ENCODE results near the gene DNMBP. TPM values are rescaled to one million over a fixed set of nuclear protein-coding genes. Genes with fewer than 3 reads are reported as not detected.
"Not testable (repeated sequence)": the region's sequence is repeated elsewhere in the genome, so short reads cannot be mapped to it uniquely, and the experiment has no call there.

Gene DNMBP
- total RNA-seq, 1 experiment from 2014 or later, result 8.5 TPM

DNA sequence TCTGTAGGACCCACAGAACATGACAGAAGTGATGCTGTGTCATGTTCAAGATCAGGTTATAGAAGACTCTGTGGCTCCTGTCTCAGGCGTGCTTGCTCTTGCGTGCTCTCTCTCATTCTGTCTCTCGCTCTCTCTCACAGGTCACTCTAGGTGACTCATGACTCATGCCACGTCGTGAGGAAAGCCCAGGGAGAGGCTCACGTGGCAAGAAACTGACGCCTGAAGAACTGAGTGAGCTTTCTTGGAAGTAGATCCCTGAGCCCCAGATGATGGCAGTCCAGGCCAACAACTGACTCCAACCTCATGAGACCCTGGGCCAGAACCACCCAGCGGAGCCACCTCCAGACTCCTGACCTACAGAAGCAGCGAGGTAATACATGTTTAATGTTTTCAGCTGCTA lies 103.3 kb downstream of the DNMBP start:
- Histone ChIP-seq H3K27me3 (ENCODE audit: control insufficient read depth, insufficient read depth, low read length) (no peaks in the 10 kb centered on the region), H3K36me3 (replicated peaks; ENCODE audit: control insufficient read depth, insufficient read depth, low read length) (peaks cover 52% of the 10 kb centered on the region), H3K4me3 (ENCODE audit: insufficient read depth, low read depth, low read length) (no peak overlapping the region)
- DNase-seq, result no peak

DNA sequence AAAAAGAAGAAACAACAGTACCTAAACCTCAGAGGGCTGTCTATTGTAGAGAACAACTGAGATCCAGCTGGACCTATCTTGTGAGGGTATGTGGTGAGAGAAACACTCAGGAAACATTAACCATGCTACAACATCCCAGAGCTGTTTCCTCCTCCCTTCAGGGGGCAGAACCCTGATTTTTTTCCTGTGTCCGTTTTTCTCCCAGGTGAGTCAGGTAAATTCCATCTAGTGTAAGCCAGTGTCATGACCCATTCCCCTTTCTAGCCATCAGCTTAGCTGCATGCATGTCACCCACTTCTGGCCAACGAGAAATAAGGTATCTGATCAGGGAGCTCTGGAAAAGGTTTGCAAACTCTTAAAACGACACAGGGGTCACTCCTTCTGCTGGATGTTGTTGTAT lies 103.8 kb downstream of the DNMBP start:
- Histone ChIP-seq H3K27me3 (ENCODE audit: control insufficient read depth, insufficient read depth, low read length) (no peaks in the 10 kb centered on the region), H3K36me3 (replicated peaks; ENCODE audit: control insufficient read depth, insufficient read depth, low read length) (peaks cover 54% of the 10 kb centered on the region), H3K4me3 (ENCODE audit: insufficient read depth, low read depth, low read length) (no peak overlapping the region)
- DNase-seq, result no peak

- Histone ChIP-seq H3K27me3 (ENCODE audit: control insufficient read depth, insufficient read depth, low read length) (no peaks in the 10 kb centered on the region), H3K36me3 (replicated peaks; ENCODE audit: control insufficient read depth, insufficient read depth, low read length) (peaks cover 50% of the 10 kb centered on the region)
- no peak for DNase-seq
Observed at GRCh38 chr10:99895867-99896266, 113.9 kb downstream of the DNMBP start.

GRCh38 chr10:99895066-99895465 lies 114.7 kb downstream of the DNMBP start:
- not testable (repeated sequence) for H3K4me3 ChIP-seq (ENCODE audit: insufficient read depth, low read depth, low read length); H3K27me3 ChIP-seq (ENCODE audit: control insufficient read depth, insufficient read depth, low read length); DNase-seq
- peaks cover 51% of the 10 kb centered on the region for H3K36me3 ChIP-seq (replicated peaks; ENCODE audit: control insufficient read depth, insufficient read depth, low read length)

More at GRCh38 chr10:99895867-99896266, 113.9 kb downstream of the DNMBP start:
- no peak overlapping the region for H3K4me3 ChIP-seq (ENCODE audit: insufficient read depth, low read depth, low read length)

DNA sequence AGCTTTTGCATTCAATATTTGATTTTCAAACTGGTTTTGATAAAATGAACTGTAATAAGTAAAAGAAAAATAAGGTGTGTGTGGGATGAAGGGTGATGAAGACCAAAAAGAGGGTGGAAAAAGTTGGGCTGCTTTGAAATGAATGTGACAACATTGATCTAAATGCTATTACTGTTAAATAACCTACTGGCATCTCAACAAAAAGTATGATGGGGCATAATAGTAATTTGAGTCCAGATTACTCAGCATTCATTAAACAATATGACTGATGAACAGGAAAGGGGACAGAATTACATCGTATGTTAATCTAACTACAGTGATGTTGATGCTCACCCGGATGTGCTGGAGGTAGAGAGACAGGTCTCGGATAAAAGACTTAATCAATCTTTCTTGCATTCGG lies 115.1 kb downstream of the DNMBP start:
- no peaks in the 10 kb centered on the region for H3K27me3 ChIP-seq (ENCODE audit: control insufficient read depth, insufficient read depth, low read length)
- peaks cover 53% of the 10 kb centered on the region for H3K36me3 ChIP-seq (replicated peaks; ENCODE audit: control insufficient read depth, insufficient read depth, low read length)
- DNase-seq, result no peak
- H3K4me3 ChIP-seq (ENCODE audit: insufficient read depth, low read depth, low read length), result no peak overlapping the region

DNA sequence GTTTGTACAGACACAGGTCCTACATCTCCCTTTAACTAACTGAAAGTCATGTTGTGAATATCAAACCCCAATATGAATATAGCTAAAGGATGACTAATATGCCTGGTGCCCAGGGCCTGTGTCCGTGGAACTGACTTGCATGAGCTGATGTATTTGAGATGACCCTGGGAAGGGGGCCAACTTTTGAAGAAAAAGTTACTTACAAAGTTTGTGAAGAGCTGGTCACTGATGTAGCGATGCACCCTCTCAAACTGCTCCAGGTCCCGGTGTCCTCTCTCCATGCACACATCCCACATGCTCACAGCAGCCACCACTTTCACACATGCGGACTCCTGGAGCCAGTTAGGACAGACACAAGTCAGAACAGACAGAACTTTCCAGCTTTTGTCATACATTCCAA lies 121.1 kb downstream of the DNMBP start:
- Histone ChIP-seq H3K36me3 (replicated peaks; ENCODE audit: control insufficient read depth, insufficient read depth, low read length) (peaks cover 44% of the 10 kb centered on the region), H3K4me3 (ENCODE audit: insufficient read depth, low read depth, low read length) (no peak overlapping the region), H3K27me3 (ENCODE audit: control insufficient read depth, insufficient read depth, low read length) (no peaks in the 10 kb centered on the region)
- DNase-seq, result no peak

DNA sequence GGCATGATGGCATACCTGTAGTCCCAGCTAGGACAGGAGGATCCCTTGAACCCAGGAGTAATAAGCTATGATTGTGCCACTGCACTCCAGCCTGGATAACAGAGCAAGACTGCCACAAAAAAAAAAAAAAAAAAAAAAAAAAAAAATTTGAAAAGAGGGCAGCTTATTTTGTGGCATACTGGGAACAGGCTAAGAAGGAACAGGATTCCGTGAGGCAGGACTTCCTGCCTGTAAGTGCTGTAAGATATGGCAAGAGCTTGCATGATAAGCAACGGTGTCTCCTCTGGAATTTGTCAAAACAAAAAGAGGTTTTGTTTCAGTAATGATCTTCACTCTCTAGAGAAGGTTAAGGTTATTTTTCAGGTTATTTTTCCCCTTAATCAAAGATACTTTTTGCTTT lies 126.2 kb downstream of the DNMBP start:
- H3K36me3 ChIP-seq (replicated peaks; ENCODE audit: control insufficient read depth, insufficient read depth, low read length), result peaks cover 60% of the 10 kb centered on the region
- H3K4me3 ChIP-seq (ENCODE audit: insufficient read depth, low read depth, low read length), result no peak overlapping the region

DNA sequence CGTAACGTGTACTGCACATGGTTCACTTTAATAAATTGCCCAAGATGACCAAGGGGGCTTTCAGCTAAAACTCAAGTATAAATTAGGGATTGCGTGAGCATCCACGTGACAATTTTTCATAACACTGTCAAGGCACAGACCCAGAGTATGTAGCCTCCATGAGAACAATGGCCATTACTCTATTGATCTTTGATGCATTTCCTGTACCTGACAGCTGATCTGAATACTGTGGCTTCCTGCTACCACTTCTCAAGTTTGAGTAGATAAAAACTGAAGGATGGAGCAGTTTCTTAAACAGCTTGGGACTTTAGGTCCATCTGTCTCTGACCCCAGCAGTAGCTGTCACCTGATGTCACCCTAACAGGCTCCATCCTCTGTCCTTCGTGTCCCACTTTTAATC lies 128.4 kb downstream of the DNMBP start:
- peak; percentile 2 for DNase-seq
- Histone ChIP-seq H3K27me3 (ENCODE audit: control insufficient read depth, insufficient read depth, low read length) (no peaks in the 10 kb centered on the region), H3K36me3 (replicated peaks; ENCODE audit: control insufficient read depth, insufficient read depth, low read length) (peaks cover 70% of the 10 kb centered on the region)

More for the DNA sequence above, 126.2 kb downstream of the DNMBP start:
- no peaks in the 10 kb centered on the region for H3K27me3 ChIP-seq (ENCODE audit: control insufficient read depth, insufficient read depth, low read length)
- no peak for DNase-seq

DNA sequence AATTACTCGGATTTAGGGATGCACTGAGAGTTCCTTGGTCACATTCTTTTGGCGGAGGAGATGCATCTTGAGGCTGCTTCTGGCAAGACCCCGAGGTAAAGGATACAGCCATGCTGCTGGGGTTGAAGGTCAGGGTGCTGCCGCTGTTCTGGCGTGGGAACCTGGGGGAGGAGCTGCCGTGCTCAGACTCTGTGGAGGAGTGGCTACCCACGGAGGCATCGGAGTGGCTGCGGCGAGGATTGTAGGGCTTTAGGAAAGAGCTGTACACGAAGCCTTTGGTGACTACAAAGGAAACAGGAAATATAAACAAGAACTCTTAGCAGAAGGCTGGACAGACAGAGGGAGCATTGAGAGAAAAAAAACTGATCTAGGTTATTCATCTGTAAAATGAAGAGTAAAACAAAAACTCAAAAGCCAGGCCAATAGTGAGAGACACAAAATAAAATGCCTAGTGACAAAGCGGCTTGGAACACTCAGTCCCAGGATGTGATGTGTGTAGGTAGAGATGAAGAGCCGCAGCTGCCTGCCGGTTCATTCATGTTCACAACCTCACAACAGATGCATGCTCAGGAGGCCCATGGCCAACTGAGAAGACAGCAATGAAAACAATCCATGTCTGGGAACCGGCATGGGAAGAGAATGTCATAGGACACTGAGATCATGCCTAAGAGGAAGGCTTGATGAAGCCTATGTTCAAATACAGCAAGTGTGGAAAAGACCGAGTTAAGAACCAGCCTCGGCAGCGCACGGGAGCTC lies 129.5 kb downstream of the DNMBP start:
- Histone ChIP-seq H3K36me3 (replicated peaks; ENCODE audit: control insufficient read depth, insufficient read depth, low read length) (peaks cover 65% of the 10 kb centered on the region), H3K4me3 (ENCODE audit: insufficient read depth, low read depth, low read length) (no peak overlapping the region), H3K27me3 (ENCODE audit: control insufficient read depth, insufficient read depth, low read length) (no peaks in the 10 kb centered on the region)
- DNase-seq, result peak; percentile 10

More for the DNA sequence above, 128.4 kb downstream of the DNMBP start:
- no peak overlapping the region for H3K4me3 ChIP-seq (ENCODE audit: insufficient read depth, low read depth, low read length)

DNA sequence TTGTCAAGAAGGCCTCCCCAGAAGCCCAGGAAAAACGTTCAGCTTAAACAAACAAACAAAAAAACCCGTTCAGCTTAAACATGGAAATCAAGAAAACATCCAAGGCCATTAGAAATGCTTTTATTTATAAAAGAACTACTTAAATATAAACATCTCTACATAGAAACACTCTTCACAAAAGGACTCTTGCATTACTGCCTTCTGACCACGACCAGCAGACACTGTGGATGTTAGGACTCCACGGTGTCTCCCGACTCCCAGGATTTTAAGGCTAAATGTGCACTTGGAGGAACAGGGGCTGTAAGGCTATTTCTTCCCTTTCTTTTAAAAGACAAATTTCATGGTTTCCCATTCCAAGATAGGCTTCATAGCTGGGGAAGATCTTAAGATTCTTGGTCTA lies 134.3 kb downstream of the DNMBP start:
- no peaks in the 10 kb centered on the region for H3K27me3 ChIP-seq (ENCODE audit: control insufficient read depth, insufficient read depth, low read length)
- no peak overlapping the region for H3K4me3 ChIP-seq (ENCODE audit: insufficient read depth, low read depth, low read length)
- no peak for DNase-seq
- peaks cover 36% of the 10 kb centered on the region for H3K36me3 ChIP-seq (replicated peaks; ENCODE audit: control insufficient read depth, insufficient read depth, low read length)

DNA sequence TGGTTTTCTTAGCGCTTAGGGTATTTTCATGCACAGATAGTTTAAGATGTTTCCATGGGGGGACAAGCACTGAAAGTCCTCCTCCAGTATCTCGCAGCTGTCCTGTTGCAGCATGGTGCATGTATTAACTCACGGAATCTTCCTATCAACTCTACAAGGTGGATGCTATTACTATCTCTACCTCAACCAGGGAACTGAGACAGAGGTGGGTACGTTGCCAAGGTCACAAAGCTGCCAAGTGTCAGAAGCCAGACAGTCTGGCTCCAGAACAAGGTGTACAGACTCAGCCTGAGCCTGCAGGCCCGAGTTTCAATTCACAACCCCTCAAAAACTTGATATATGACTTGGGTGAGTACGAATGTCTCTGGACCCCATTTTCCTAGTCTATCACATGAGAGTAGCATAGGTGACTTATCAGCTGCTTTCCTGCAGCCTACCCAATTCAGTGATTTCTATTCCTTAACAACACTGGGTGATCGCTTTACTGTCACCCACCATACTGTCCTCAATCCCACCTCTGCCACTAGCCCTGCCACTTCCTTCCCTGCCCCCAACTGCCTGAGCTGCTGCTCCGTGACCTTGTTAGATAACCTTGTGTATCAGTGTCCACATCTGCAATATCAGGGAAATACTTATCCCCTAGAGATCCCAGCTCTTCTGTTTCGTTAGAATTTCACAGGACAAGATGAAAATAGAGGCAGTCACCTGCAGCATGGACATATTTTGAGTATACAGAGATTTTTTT lies 135.2 kb downstream of the DNMBP start:
- H3K4me3 ChIP-seq (ENCODE audit: insufficient read depth, low read depth, low read length), result no peak overlapping the region
- no peak for DNase-seq
- H3K27me3 ChIP-seq (ENCODE audit: control insufficient read depth, insufficient read depth, low read length), result no peaks in the 10 kb centered on the region
- peaks cover 28% of the 10 kb centered on the region for H3K36me3 ChIP-seq (replicated peaks; ENCODE audit: control insufficient read depth, insufficient read depth, low read length)

GRCh38 chr10:99873846-99874245 lies 135.9 kb downstream of the DNMBP start:
- no peak for DNase-seq
- H3K4me3 ChIP-seq (ENCODE audit: insufficient read depth, low read depth, low read length), result no peak overlapping the region
- H3K36me3 ChIP-seq (replicated peaks; ENCODE audit: control insufficient read depth, insufficient read depth, low read length), result peaks cover 23% of the 10 kb centered on the region
- H3K27me3 ChIP-seq (ENCODE audit: control insufficient read depth, insufficient read depth, low read length), result no peaks in the 10 kb centered on the region

- no peak overlapping the region for H3K4me3 ChIP-seq (ENCODE audit: insufficient read depth, low read depth, low read length)
- DNase-seq, result peak; percentile 4
- peaks cover 13% of the 10 kb centered on the region for H3K36me3 ChIP-seq (replicated peaks; ENCODE audit: control insufficient read depth, insufficient read depth, low read length)
- no peaks in the 10 kb centered on the region for H3K27me3 ChIP-seq (ENCODE audit: control insufficient read depth, insufficient read depth, low read length)
Observed at GRCh38 chr10:99872367-99873162, 137.2 kb downstream of the DNMBP start.

DNA sequence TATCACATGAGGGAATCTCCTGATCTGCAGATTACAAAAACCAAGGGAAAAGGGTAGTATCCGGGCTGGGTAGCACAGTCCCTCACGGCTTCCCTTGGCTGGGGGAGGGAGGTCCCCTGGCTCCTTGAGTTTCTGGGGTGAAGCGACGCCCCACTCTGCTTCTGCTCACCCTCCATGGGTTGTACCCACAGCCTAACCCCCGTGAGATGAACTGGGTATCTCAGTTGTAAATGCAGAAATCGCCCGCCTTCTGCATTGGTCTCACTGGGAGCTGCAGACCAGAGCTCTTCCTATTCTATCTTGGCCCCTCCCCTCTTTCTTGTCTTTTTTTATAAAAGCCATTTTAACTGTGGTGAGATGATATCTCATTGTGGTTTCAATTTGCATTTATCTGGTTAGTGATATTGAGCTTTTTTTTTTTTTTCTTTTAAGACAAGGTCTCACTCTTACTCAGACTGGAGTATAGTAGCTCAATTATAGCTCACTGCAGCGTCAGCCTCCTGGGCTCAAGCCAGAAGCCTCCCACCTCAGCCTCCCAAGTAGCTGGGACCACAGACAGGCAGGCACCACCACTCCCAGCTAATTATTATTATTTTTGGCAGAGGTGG lies 139.5 kb downstream of the DNMBP start:
- DNase-seq, result no peak
- Histone ChIP-seq H3K27me3 (ENCODE audit: control insufficient read depth, insufficient read depth, low read length) (no peaks in the 10 kb centered on the region), H3K36me3 (replicated peaks; ENCODE audit: control insufficient read depth, insufficient read depth, low read length) (no peaks in the 10 kb centered on the region), H3K4me3 (ENCODE audit: insufficient read depth, low read depth, low read length) (no peak overlapping the region)
